GM19438 (cell line): ENCODE results near the gene NANOGP8.
"Not testable (repeated sequence)": the region's sequence is repeated elsewhere in the genome, so short reads cannot be mapped to it uniquely, and the experiment has no call there.

ENCODE experiments used
- ATAC-seq: cut with Tn5 transposase; IDR thresholded peaks from one replicate; pipeline ENCODE4 v1.9.1; 2021; ENCODE audit warnings: low read depth; ENCODE audit not compliant: unreplicated experiment

Gene NANOGP8

DNA sequence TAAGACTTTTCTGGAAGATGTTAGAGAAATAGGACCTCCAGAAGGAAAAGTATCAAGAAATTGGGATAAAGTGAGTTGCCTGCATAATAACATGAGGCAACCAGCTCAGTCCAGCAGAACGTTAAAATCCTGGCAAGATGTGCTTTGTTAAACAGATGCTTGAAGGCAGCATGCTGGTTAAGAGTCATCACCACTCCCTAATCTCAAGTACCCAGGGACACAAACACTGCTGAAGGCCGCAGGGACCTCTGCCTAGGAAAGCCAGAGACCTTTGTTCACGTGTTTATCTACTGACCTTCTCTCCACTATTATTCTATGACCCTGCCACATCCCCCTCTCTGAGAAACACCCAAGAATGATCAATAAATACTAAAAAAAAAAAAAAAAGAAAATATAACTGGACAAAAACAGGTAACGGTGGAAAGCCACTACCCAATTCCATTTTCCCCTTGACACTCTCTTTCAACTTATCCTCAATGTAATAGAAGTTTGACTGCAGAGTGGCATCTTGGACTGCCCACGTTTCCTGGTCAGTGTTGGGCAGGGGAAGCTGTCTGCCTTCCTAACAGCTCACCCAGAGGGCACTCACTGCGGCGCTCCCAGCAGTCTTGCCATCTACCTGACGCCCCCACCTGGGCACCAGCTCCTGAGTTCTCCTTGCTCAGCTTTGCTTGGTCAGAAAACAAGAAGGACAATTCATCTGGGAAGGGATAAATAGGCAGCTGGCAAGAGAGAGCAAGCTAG is at the start of gene NANOGP8:
Gene NANOGP8, minus strand, starts transcription at position 120 of the 744 bp plus-strand sequence. CDS start 185 bp downstream, outside the sequence.
- ATAC-seq, result not testable (repeated sequence)

DNA sequence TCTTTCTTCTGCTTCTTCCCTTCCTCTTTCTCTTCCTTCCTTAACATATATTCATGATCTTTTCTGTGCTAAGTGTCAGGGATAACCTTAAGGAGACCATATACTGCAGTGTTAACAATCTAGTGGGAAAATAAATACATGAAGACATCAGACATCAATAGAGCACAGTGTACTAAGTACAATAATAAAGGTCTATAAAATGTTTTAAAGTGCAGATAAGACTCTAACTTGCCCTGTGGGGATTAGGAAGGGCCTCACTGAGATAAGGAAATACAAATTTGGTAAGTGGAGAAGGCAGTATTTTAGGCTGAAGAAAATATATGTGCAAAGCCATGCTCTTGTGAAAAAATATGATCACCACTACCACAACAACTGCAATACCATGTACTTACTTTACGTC is 49.2 kb upstream of the NANOGP8 start:
- no peak for ATAC-seq

DNA sequence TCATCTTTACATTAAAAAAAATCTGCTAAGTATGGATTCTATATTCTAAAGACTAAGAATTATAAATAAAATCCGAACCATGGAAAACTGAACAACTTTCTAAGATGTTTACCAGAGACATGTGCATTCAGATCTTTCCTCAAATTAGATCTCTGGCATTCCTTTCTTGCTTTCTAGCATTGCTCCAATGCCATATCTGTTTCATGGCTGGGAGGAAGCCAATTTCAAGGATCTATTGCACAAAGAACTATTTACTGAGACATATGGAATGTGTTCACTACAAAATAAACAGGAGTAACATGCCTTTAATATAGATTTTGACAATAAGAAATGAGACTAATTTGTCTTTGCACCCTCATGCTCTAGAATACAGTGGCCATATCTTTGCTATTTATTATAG is 45.1 kb upstream of the NANOGP8 start:
- ATAC-seq, result no peak

DNA sequence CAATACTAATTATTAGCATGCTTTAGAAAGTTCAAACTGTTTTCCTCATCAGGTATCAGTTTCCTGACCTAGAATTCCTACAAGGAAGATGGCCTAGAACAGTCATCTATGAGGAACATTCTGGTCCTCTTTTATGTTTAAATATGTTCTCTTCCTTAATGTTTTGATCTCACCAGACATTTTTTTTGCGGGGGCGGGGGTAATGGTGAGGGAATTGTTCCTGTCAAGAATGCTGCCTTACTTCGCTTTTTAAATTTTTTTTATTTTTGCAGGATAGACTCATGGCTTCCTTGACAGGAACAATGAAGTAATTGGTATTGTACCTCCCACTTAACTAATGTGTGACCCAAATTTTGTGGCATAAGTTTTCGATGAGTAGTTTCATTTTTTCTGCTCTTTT is 44.3 kb upstream of the NANOGP8 start:
- no peak for ATAC-seq

DNA sequence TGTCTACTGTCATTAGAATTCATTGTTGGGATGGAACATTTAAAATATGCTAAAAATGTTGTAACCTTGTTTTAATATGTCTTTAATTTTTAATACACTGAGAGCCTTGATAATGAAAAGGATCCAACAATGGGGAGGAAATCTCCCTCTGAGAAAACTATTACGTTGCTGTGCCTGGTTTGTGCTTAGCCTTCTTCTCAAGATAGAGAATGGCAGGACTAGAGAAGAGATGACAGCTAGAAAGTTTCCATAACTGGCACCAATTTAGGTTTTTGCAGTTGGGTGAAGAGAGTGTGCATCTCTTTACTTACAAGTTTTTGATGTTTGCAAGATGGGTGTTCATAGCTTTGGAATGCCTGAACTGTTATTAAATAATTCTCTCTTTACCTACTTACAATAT is 42.6 kb upstream of the NANOGP8 start:
- no peak for ATAC-seq

DNA sequence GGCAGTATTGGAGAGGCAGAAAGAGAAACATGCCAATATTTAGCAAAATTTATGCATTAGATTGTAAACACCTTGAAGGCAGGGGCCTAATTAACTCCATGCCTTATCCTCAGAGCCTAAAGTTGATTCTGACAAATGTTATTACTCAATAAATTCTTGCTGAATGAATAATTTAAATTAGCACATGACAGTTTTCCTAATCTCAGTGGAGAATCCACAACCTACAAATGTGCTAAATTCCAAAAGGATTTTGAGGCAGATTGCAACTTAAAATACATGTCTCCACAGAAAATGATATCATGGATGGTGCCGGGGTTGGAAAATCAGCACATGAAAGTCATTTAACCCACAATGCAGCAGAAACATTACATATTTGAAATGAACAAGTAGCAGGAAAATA is 41.1 kb upstream of the NANOGP8 start:
- ATAC-seq, result no peak

DNA sequence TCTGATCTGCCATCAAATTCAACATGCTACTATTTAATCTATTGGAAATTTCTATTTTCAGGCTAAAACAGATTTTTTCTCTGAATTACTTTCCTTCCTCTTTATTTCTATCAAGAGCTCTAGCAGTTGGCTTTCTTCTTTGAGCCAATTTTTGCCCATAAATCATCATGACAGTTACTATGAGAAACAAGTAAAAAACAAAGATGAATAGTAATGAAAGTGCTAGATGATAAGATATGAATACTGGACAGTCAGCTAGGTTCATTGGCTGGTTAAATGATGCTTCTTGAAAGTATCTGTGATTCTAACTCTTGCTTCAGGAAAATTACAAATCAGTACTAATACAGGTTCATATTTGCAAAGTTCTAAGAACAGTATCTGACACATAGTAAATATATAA is 38.6 kb upstream of the NANOGP8 start:
- no peak for ATAC-seq

DNA sequence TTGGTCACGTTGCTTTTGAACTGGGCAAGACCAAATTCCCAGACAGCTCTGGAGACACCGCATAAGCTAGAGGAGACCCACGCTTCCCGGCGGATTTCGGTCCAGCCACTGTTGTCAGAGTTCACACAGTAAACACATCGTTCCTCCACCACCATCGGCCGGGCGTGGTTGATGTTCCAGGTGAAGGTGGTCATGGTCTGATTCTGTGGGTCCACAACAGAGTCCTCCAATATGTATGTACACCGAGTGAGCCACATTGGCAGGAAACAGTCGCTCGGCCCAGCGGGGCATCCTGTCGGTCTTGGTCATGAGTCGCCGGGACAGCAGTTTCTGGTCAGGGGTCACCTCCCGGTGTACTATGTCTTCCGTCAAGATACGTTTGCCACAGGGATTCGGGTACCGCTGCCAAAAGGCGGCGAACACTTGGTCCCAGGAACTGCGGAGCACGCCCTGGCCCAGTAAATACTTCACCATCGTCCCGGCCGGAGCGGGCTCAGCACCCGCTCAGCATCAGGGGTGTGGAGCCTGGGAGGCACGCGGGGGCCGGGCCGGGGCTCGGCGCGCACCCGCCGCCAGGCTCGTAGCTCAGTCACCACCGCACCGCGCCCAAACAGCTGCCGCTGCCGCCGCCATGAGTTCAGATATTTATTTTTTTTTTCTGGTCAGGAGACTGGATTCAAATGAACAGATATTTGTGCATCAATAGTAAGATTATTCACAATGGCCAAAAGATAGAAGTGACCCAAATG is 36.7 kb upstream of the NANOGP8 start:
- ATAC-seq, result no peak

- ATAC-seq, result no peak
Measured at GRCh38 chr15:35120173-35120572, 35.1 kb upstream of the NANOGP8 start.

- ATAC-seq, result no peak
Measured at GRCh38 chr15:35118960-35119359, 33.9 kb upstream of the NANOGP8 start.

- no peak for ATAC-seq
Measured at GRCh38 chr15:35117543-35118265, 32.6 kb upstream of the NANOGP8 start.

GRCh38 chr15:35115155-35115725 is 30.1 kb upstream of the NANOGP8 start:
- no peak for ATAC-seq

DNA sequence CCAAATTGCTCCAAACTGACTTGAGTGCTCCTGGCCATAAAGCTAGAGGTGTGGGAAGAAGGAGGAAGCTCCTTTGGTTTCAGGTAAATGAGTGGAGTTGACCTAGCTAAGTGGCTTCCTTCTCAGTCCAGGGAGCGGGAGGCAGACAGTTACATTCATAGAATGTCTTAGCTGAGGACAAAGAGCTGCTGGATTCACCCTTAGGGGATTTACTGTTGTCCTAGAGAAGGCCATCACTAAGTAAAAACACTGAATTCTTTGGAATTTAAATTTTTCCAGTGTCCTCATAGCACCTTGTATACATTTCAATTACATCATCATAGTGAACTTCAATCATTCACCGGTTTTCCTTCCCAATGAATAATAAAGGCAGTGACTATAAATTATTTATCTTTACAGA is 27.3 kb upstream of the NANOGP8 start:
- no peak for ATAC-seq

DNA sequence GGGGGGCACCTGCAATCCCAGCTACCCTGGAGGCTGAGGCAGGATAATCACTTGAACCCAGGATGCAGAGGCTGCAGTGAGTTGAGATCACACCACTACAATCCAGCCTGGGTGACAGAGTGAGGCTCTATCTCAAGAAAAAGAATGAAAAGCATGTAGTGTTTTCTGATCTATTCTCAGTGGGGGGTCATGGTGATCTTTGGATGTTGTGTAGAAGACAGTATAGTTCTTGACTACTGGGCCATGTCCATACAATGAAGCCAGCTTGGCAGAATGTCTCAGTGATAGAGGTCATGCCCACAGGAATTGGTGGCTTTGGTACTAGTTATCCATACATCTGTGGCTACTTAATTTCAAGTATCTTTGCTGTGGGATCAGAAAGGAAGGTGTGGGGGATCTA is 26.8 kb upstream of the NANOGP8 start:
- ATAC-seq, result no peak

DNA sequence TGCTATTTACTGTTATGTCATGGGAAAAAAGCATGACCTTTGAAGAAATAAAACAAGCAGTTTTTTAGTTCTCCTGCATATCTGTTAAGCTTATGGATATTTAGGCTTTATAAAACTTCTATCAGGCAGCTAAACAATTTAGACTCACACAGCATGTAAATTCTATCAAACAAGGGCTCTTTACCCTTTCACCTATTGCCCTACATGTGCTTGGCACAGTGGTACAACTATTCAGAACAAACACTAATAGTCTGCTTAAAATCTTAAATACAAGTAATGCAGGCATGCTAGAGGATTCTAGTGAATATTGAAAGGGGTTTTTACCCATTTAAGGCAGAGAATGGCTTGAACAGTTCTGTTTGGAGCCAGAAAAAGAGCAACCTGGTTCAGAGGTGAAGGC is 23.4 kb upstream of the NANOGP8 start:
- ATAC-seq, result no peak

GRCh38 chr15:35107561-35107960 is 22.5 kb upstream of the NANOGP8 start:
- ATAC-seq, result no peak

- ATAC-seq, result no peak
Measured at GRCh38 chr15:35107122-35107521, 22.0 kb upstream of the NANOGP8 start.

- ATAC-seq, result no peak
Measured at GRCh38 chr15:35104526-35105147, 19.5 kb upstream of the NANOGP8 start.

- no peak for ATAC-seq
Measured at GRCh38 chr15:35102186-35102585, 17.1 kb upstream of the NANOGP8 start.

DNA sequence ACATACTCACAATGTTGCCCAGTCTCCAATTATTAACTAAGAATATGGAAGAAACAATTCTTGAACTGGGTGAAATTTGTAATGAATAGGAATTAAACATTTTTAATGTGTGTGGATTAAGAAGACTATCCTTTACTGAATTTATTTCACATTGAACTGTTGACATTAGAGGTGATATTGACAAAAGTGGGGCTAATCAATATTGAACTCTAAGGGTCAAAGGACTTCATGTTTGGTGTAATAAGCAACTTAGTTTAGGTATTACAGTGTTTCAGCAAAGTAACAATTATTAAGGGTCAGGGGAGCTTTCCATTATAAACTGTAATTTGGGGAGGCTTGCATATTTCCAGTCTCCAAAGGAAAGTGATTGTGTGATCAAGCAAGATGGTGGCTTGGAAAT is 16.2 kb upstream of the NANOGP8 start:
- ATAC-seq, result no peak

DNA sequence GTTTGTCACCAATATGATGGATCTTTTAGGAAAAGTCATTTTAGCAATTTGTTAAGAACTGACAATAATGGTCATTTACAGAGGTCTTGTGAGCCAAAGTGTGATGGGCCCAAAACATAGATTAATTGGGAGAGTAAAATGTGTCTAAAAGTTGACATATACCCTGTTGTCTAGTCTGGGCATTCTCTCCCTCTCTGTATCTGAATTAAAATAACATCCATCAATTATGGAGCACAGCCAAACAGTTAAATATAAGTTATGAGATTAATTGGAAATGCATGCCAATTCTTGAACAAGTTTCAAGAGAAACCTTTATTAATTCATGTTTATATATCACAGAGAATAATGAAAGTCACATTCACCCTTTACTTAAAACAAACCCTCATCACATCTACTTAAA is 13.6 kb upstream of the NANOGP8 start:
- ATAC-seq, result no peak
